IMR-90 (cell line): ENCODE measurements around the gene CNTNAP3B. TPM values are rescaled to one million over a fixed set of nuclear protein-coding genes. Genes with fewer than 3 reads are reported as not detected.
"Not testable (repeated sequence)": the region's sequence is repeated elsewhere in the genome, so short reads cannot be mapped to it uniquely, and the experiment has no call there.

Source experiments
- ATAC-seq: fragments of 200-7000 bp; cut with Tn5 transposase; 2 replicates; pipeline ENCODE4 v1.9.1; 2020; ENCODE audit warnings: low read depth, mild to moderate bottlenecking, moderate library complexity
- BruUV-seq: library from RNA; stranded (reverse); fragments of 400-500 nt; replicated peaks from 2 replicates; lab custom pipeline; 2021; lab: Mats Ljungman, UMichigan
- CTCF ChIA-PET: fragments of 300-600 bp; formaldehyde crosslinking; extraction: SDS; loops from one replicate; lab custom pipeline; 2021; ENCODE audit warnings: antibody characterized with exemption; lab: Yijun Ruan, JAX
- POLR2A ChIA-PET: fragments of 300-600 bp; sonication (Branson Sonifier 250); formaldehyde crosslinking; loops from one replicate; lab custom pipeline; 2022; ENCODE audit warnings: antibody characterized with exemption; ENCODE audit not compliant: unreplicated experiment; lab: Charles Lee
- DNase-seq: peaks from one replicate; pipeline ENCODE4 v3.0.0; 2013
- H2AFZ ChIP-seq: replicated peaks from 2 replicates; pipeline ENCODE3; 2013; ENCODE audit warnings: low read length, mild to moderate bottlenecking; ENCODE audit not compliant: poor library complexity
- H2AK5ac ChIP-seq: 2 replicates; pipeline ENCODE4 v1.6.1; 2013; ENCODE audit warnings: low read depth, low read length, inconsistent platforms
- H2AK9ac ChIP-seq: replicated peaks from 2 replicates; pipeline ENCODE3; 2013; ENCODE audit warnings: mild to moderate bottlenecking, low read depth, low read length, moderate library complexity; ENCODE audit not compliant: poor library complexity
- H2BK120ac ChIP-seq: 2 replicates; pipeline ENCODE4 v1.6.1; 2013; ENCODE audit warnings: low read depth, low read length, inconsistent platforms
- H2BK15ac ChIP-seq: 3 replicates; pipeline ENCODE4 v1.6.1; 2013; ENCODE audit warnings: low read depth, low read length, inconsistent platforms
- H2BK20ac ChIP-seq: 2 replicates; pipeline ENCODE4 v1.6.1; 2013; ENCODE audit warnings: low read depth, mild to moderate bottlenecking, inconsistent platforms, low read length, moderate library complexity
- H2BK5ac ChIP-seq: 2 replicates; pipeline ENCODE4 v1.6.1; 2013; ENCODE audit warnings: mild to moderate bottlenecking, low read depth, low read length, inconsistent platforms; ENCODE audit not compliant: poor library complexity, severe bottlenecking
- H3K14ac ChIP-seq: replicated peaks from 2 replicates; pipeline ENCODE4 v1.6.1; 2013; ENCODE audit warnings: low read depth, low read length, inconsistent platforms
- H3K18ac ChIP-seq: 2 replicates; pipeline ENCODE4 v1.6.1; 2013; ENCODE audit warnings: low read depth, low read length, control low read depth
- H3K23ac ChIP-seq: 2 replicates; pipeline ENCODE4 v1.6.1; 2013; ENCODE audit warnings: low read depth, low read length, inconsistent platforms
- H3K27ac ChIP-seq: 2 replicates; pipeline ENCODE4 v1.5.1; 2013; ENCODE audit warnings: mild to moderate bottlenecking, control low read depth, low read length; ENCODE audit not compliant: insufficient read depth
- H3K27me3 ChIP-seq: 2 replicates; pipeline ENCODE4 v1.6.1; 2013; ENCODE audit warnings: low read length; ENCODE audit not compliant: control insufficient read depth, insufficient read depth
- H3K36me3 ChIP-seq: 2 replicates; pipeline ENCODE4 v1.6.1; 2013; ENCODE audit warnings: low read length, mixed read lengths; ENCODE audit not compliant: control insufficient read depth, insufficient read depth
- H3K4ac ChIP-seq: 2 replicates; pipeline ENCODE4 v1.6.1; 2013; ENCODE audit warnings: low read depth, low read length, inconsistent platforms
- H3K4me1 ChIP-seq: 2 replicates; pipeline ENCODE4 v1.6.1; 2013; ENCODE audit warnings: low read length, mixed read lengths; ENCODE audit not compliant: control insufficient read depth, insufficient read depth
- H3K4me2 ChIP-seq: 2 replicates; pipeline ENCODE4 v1.6.1; 2013; ENCODE audit warnings: low read depth, mild to moderate bottlenecking, control low read depth, low read length, moderate library complexity
- H3K4me3 ChIP-seq: 2 replicates; pipeline ENCODE4 v1.5.1; 2013; ENCODE audit warnings: low read depth, mild to moderate bottlenecking, control low read depth, low read length, moderate library complexity; ENCODE audit not compliant: insufficient read depth
- H3K56ac ChIP-seq: 2 replicates; pipeline ENCODE4 v1.6.1; 2013; ENCODE audit warnings: low read length, inconsistent platforms; ENCODE audit not compliant: insufficient read depth; ENCODE audit errors: extremely low read depth
- H3K79me1 ChIP-seq, 2 experiments: 2 replicates each; pipeline ENCODE4 v1.6.1; 2013; ENCODE audit warnings: low read length in 2 of 2, inconsistent platforms in 1 of 2, low read depth in 1 of 2
- H3K9ac ChIP-seq: 2 replicates; pipeline ENCODE4 v1.6.1; 2013; ENCODE audit warnings: low read depth, low read length, control low read depth
- H3K9me1 ChIP-seq: 2 replicates; pipeline ENCODE4 v1.6.1; 2013; ENCODE audit warnings: low read length, inconsistent platforms; ENCODE audit not compliant: insufficient read depth
- H3K9me3 ChIP-seq: 2 replicates; pipeline ENCODE4 v1.6.1; 2013; ENCODE audit warnings: low read length; ENCODE audit not compliant: control insufficient read depth, insufficient read depth
- H4K20me1 ChIP-seq: 2 replicates; pipeline ENCODE4 v1.6.1; 2013; ENCODE audit warnings: low read length, inconsistent platforms; ENCODE audit not compliant: insufficient read depth
- H4K5ac ChIP-seq: 2 replicates; pipeline ENCODE4 v1.6.1; 2013; ENCODE audit warnings: mild to moderate bottlenecking, low read depth, low read length, control low read depth
- H4K8ac ChIP-seq, 2 experiments: 2 replicates each; pipeline ENCODE4 v1.6.1; 2013; ENCODE audit warnings: low read depth in 2 of 2, low read length in 2 of 2, control low read depth in 1 of 2, inconsistent platforms in 1 of 2
- H4K91ac ChIP-seq: 2 replicates; pipeline ENCODE4 v1.6.1; 2013; ENCODE audit warnings: low read depth, low read length, inconsistent platforms; ENCODE audit not compliant: insufficient read depth
- WGBS, 2 experiments: methylation state at CpG; one replicate each; pipeline versions ENCODE4 v1.1.5 to v1.1.7; 2013; ENCODE audit warnings: missing lambda C conversion rate in 2 of 2; ENCODE audit not compliant: insufficient read length in 1 of 2; ENCODE audit errors: extremely low coverage in 2 of 2; 5-methylcytosine and 5-hydroxymethylcytosine counted together
- dilution Hi-C: fragments of 300-500 bp; cut with HindIII; formaldehyde crosslinking; loops from one replicate; pipeline ENCODE4 v1.14.3; 2018; ENCODE audit warnings: low sequenced_read_pairs; ENCODE audit not compliant: unreplicated experiment
- in situ Hi-C: fragments of 300-500 bp; cut with MboI; formaldehyde crosslinking; loops from 3 replicates; pipeline ENCODE4 v1.14.3; 2019; ENCODE audit warnings: low sequenced_read_pairs, inconsistent platforms, mixed read lengths
- intact Hi-C: fragments of 100-400 bp; cut with micrococcal nuclease; formaldehyde crosslinking; loops from 2 replicates; pipeline ENCODE4 v1.10.0; 2022
- polyA plus RNA-seq, 3 experiments: library from polyadenylated mRNA; depleted of rRNA; stranded (reverse); fragments of >200 nt; gene quantifications; 2 replicates each; pipeline ENCODE4 v1.2.3, GENCODE V29; 2012; ENCODE audit warnings: low replicate concordance in 1 of 3
- total RNA-seq: library from RNA; depleted of rRNA; stranded (reverse); fragments of >200 nt; gene quantifications from 2 replicates; pipeline ENCODE4 v1.2.3, GENCODE V29; 2012

Gene CNTNAP3B
- total and polyA plus RNA-seq, 2 of the 4 experiments (the other 2 are of a cell fraction) = 1.4 to 2.1 TPM

GRCh38 chr9:41991607-41992006, 137.6 kb downstream of the CNTNAP3B start:
- POLR2A ChIA-PET = not testable (repeated sequence)

GRCh38 chr9:41980271-41980670, 149.0 kb downstream of the CNTNAP3B start:
- H3K9ac ChIP-seq, H3K27ac ChIP-seq, H2BK5ac ChIP-seq, H2AFZ ChIP-seq, H2AK5ac ChIP-seq, H3K56ac ChIP-seq, H3K18ac ChIP-seq, intact Hi-C loops, CTCF ChIA-PET, H4K91ac ChIP-seq, H3K4me1 ChIP-seq, H3K23ac ChIP-seq, dilution Hi-C loops, H2AK9ac ChIP-seq, in situ Hi-C loops, H4K5ac ChIP-seq, POLR2A ChIA-PET, H3K79me1 ChIP-seq, H2BK15ac ChIP-seq, H3K4me2 ChIP-seq, H3K9me3 ChIP-seq, H3K9me1 ChIP-seq, H3K14ac ChIP-seq, BruUV-seq, H3K4me3 ChIP-seq, H3K4ac ChIP-seq, ATAC-seq, H2BK20ac ChIP-seq, H3K27me3 ChIP-seq, H4K20me1 ChIP-seq, H3K36me3 ChIP-seq, DNase-seq, H2BK120ac ChIP-seq, H4K8ac ChIP-seq: not testable (repeated sequence)
- no CpG with 5 or more reads among the region's 2 CpGs for WGBS, 2 experiments

More at GRCh38 chr9:41991607-41992006, 137.6 kb downstream of the CNTNAP3B start:
- H3K23ac ChIP-seq, BruUV-seq, in situ Hi-C loops, DNase-seq, H4K20me1 ChIP-seq, dilution Hi-C loops, H3K27ac ChIP-seq, H3K36me3 ChIP-seq, H4K5ac ChIP-seq, H2AK9ac ChIP-seq, H3K9me3 ChIP-seq, H3K56ac ChIP-seq, H3K4me2 ChIP-seq, H3K4ac ChIP-seq, intact Hi-C loops, H2BK20ac ChIP-seq, ATAC-seq, H3K27me3 ChIP-seq, CTCF ChIA-PET, H3K9ac ChIP-seq, H2AK5ac ChIP-seq, H3K4me1 ChIP-seq, H2BK120ac ChIP-seq, H2BK15ac ChIP-seq, H3K14ac ChIP-seq, H2BK5ac ChIP-seq, H4K91ac ChIP-seq, H4K8ac ChIP-seq, H3K9me1 ChIP-seq, H2AFZ ChIP-seq, H3K4me3 ChIP-seq, H3K79me1 ChIP-seq, H3K18ac ChIP-seq: not testable (repeated sequence)
- WGBS, 2 experiments = no CpG with 5 or more reads among the region's 9 CpGs
